Stimulated activated CD4-positive, alpha-beta T cell treated with anti-CD3 and anti-CD28 coated beads, Interleukin-15, amount 100 ng/mL, for 24 hours (primary cell): Measurements from ENCODE around the gene SERPINB7.

Source experiments
- DNase-seq: peaks from one replicate; pipeline ENCODE4 v3.0.0-alpha.2; 2020

Gene SERPINB7

GRCh38 chr18:63850636-63851035 lies 75.4 kb downstream of the SERPINB7 start:
- no peak for DNase-seq
